Liver (tissue), 9 donors: Measurements from ENCODE around the gene CCDC78. TPM values are rescaled to one million over a fixed set of nuclear protein-coding genes. Genes with fewer than 3 reads are reported as not detected.
A peak's percentile ranks its signal among the peaks of the same experiment; 100 is the strongest.

ENCODE experiments used
- DNase-seq: peaks from one replicate; pipeline ENCODE4 v3.0.0-alpha.2; 2017; ENCODE audit warnings: low spot score
- H3K27ac ChIP-seq, 2 donors: one replicate each; pipeline ENCODE4 v1.7.0; 2013; ENCODE audit warnings: inconsistent platforms in 2 of 2, low read length in 2 of 2, control low read depth in 1 of 2, low read depth in 1 of 2, mild to moderate bottlenecking in 1 of 2
- H3K27me3 ChIP-seq, 4 donors: one replicate each; pipeline versions ENCODE4 v1.6.1 to v1.7.0; 2013; ENCODE audit warnings: low read length in 3 of 4, inconsistent platforms in 1 of 4, mild to moderate bottlenecking in 1 of 4, moderate library complexity in 1 of 4; ENCODE audit not compliant: control insufficient read depth in 4 of 4, insufficient read depth in 4 of 4
- H3K36me3 ChIP-seq, 4 donors: one replicate each; pipeline versions ENCODE4 v1.6.1 to v1.7.0; 2013; ENCODE audit warnings: low read length in 3 of 4, mild to moderate bottlenecking in 3 of 4, low read depth in 1 of 4, moderate library complexity in 1 of 4; ENCODE audit not compliant: control insufficient read depth in 4 of 4, insufficient read depth in 3 of 4
- H3K4me1 ChIP-seq, 4 donors: one replicate each; pipeline versions ENCODE4 v1.6.1 to v1.7.0; 2013; ENCODE audit warnings: low read length in 3 of 4, mild to moderate bottlenecking in 3 of 4, moderate library complexity in 1 of 4; ENCODE audit not compliant: control insufficient read depth in 4 of 4, insufficient read depth in 4 of 4
- H3K4me3 ChIP-seq, 3 donors: one replicate each; pipeline versions ENCODE4 v1.6.1 to v1.7.0; 2013; ENCODE audit warnings: low read length in 3 of 3, control low read depth in 1 of 3, low read depth in 1 of 3, mild to moderate bottlenecking in 1 of 3
- H3K9ac ChIP-seq, 2 donors: one replicate each; pipeline ENCODE4 v1.7.0; 2013; ENCODE audit warnings: low read length in 2 of 2, mild to moderate bottlenecking in 2 of 2, moderate library complexity in 2 of 2, control low read depth in 1 of 2, low read depth in 1 of 2
- H3K9me3 ChIP-seq, 4 donors: one replicate each; pipeline versions ENCODE4 v1.6.1 to v1.7.0; 2013; ENCODE audit warnings: low read length in 3 of 4; ENCODE audit not compliant: control insufficient read depth in 4 of 4
- ATF3 ChIP-seq: IDR thresholded peaks from 2 replicates; pipeline ENCODE4 v1.6.1; 2016; ENCODE audit warnings: antibody characterized with exemption
- CTCF ChIP-seq: fragments of 150-350 bp; IDR thresholded peaks from 2 replicates; pipeline ENCODE4 v1.5.1; 2017; ENCODE audit warnings: improper control_type of control experiment, low read depth, low read length; ENCODE audit not compliant: missing input control
- EGR1 ChIP-seq, 2 donors: IDR thresholded peaks; 2 replicates each; pipeline ENCODE4 v1.6.1; 2016 to 2018; ENCODE audit warnings: antibody characterized with exemption in 2 of 2, low read depth in 2 of 2
- FOXA1 ChIP-seq: IDR thresholded peaks from 2 replicates; pipeline ENCODE4 v1.6.1; 2016; ENCODE audit warnings: antibody characterized with exemption
- FOXA2 ChIP-seq: IDR thresholded peaks from 2 replicates; pipeline ENCODE4 v1.6.1; 2016; ENCODE audit warnings: antibody characterized with exemption
- GABPA ChIP-seq, 2 donors: IDR thresholded peaks in 1 of 2; conservative IDR thresholded peaks in 1 of 2; 2 replicates each; pipeline ENCODE4 v1.6.1; 2016; ENCODE audit warnings: antibody characterized with exemption in 2 of 2, mild to moderate bottlenecking in 1 of 2, moderate library complexity in 1 of 2
- HNF4A ChIP-seq, 2 donors: conservative IDR thresholded peaks; 2 replicates each; pipeline ENCODE4 v1.6.1; 2016; ENCODE audit warnings: antibody characterized with exemption in 2 of 2, mild to moderate bottlenecking in 2 of 2
- HNF4G ChIP-seq: IDR thresholded peaks from 2 replicates; pipeline ENCODE4 v1.6.1; 2016; ENCODE audit warnings: antibody characterized with exemption
- JUND ChIP-seq, 2 donors: IDR thresholded peaks; 2 replicates each; pipeline ENCODE4 v1.6.1; 2016; ENCODE audit warnings: antibody characterized with exemption in 2 of 2
- NR2F2 ChIP-seq: IDR thresholded peaks from 2 replicates; pipeline ENCODE4 v1.6.1; 2016; ENCODE audit warnings: antibody characterized with exemption
- RAD21 ChIP-seq, 2 donors: IDR thresholded peaks; 2 replicates each; pipeline ENCODE4 v1.6.1; 2016; ENCODE audit warnings: antibody characterized with exemption in 2 of 2, mild to moderate bottlenecking in 2 of 2
- REST ChIP-seq: IDR thresholded peaks from 2 replicates; pipeline ENCODE4 v1.6.1; 2016; ENCODE audit warnings: antibody characterized with exemption, mild to moderate bottlenecking
- RXRA ChIP-seq, 2 donors: IDR thresholded peaks; 2 replicates each; pipeline ENCODE4 v1.6.1; 2017 to 2018; ENCODE audit warnings: antibody characterized with exemption in 2 of 2, mild to moderate bottlenecking in 1 of 2
- SP1 ChIP-seq: IDR thresholded peaks from 2 replicates; pipeline ENCODE4 v1.6.1; 2018; ENCODE audit warnings: antibody characterized with exemption, mild to moderate bottlenecking
- TAF1 ChIP-seq: conservative IDR thresholded peaks from 2 replicates; pipeline ENCODE4 v1.6.1; 2016; ENCODE audit warnings: antibody characterized with exemption, mild to moderate bottlenecking
- YY1 ChIP-seq: IDR thresholded peaks from 2 replicates; pipeline ENCODE4 v1.6.1; 2016; ENCODE audit warnings: antibody characterized with exemption, mild to moderate bottlenecking
- WGBS: extraction: QIAGEN DNeasy Blood & Tissue Kit; methylation state at CpG from one replicate; pipeline ENCODE4 v1.1.7; 2013; 5-methylcytosine and 5-hydroxymethylcytosine counted together
- polyA plus RNA-seq, 2 donors: library from polyadenylated mRNA; stranded (reverse) in 1 of 2; unstranded in 1 of 2; fragments of 200-250 nt in 1 of 2; fragments of >200 nt in 1 of 2; fragmentation: Nextera tagmentation in 1 of 2; extraction: Ambion mirVana in 1 of 2; gene quantifications; one replicate each; pipeline versions ENCODE4 v1.2.1 to v1.2.3, GENCODE V29; 2013 to 2015
- total RNA-seq, 2 donors: library from RNA; depleted of rRNA; stranded (reverse); fragments of >200 nt; gene quantifications; one replicate each; pipeline ENCODE4 v1.2.3, GENCODE V29; 2014
- TF ChIP-seq, protein P1 (sequence below): IDR thresholded peaks from 2 replicates; pipeline ENCODE4 v1.6.1; 2016; ENCODE audit warnings: antibody characterized with exemption
- TF ChIP-seq, protein P2 (sequence below): IDR thresholded peaks from 2 replicates; pipeline ENCODE4 v1.6.1; 2016; ENCODE audit warnings: antibody characterized with exemption
- donor health status: healthy.
- donor health status: healthy.
- donor health status: healthy.
- donor health status: healthy.
- donor health status: healthy.

CCDC78 gene
- total and polyA plus RNA-seq, 4 donors = 0.05 to 0.28 (median 0.08) TPM; not detected in 1

GRCh38 chr16:681746-682427 lies 44.4 kb downstream of the CCDC78 start (continued):
- TF ChIP-seq REST = no peak
- TF ChIP-seq, protein P1, sequence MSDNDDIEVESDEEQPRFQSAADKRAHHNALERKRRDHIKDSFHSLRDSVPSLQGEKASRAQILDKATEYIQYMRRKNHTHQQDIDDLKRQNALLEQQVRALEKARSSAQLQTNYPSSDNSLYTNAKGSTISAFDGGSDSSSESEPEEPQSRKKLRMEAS = no peak
- no peak for TF ChIP-seq JUND (IDR thresholded peaks at IDR 0.05)
- TF ChIP-seq FOXA2 = no peak

- peaks cover 8 to 14% (median 12%) of the 10 kb centered on the region in 4 donors for H3K36me3 ChIP-seq
- H3K4me3 ChIP-seq = peak overlapping the region; percentile 77 to 83 (median 81)
- peak overlapping the region; percentile 60 to 78 for H3K9ac ChIP-seq
- no peaks in the 10 kb centered on the region for H3K27me3 ChIP-seq
- peak overlapping the region; percentile 93 to 94 for H3K27ac ChIP-seq
- TF ChIP-seq NR2F2 (no peak), RAD21 (IDR thresholded peaks at IDR 0.05) (no peak), HNF4A (conservative IDR thresholded peaks at IDR 0.05) (no peak), GABPA (IDR thresholded peaks at IDR 0.05 in 1 of 2, conservative IDR thresholded peaks at IDR 0.05 in 1 of 2) (no peak), FOXA2 (no peak), EGR1 (IDR thresholded peaks at IDR 0.05; ENCODE audit: low read depth in 2 of 2) (no peak), SP1 (no peak), TAF1 (no peak), RXRA (IDR thresholded peaks at IDR 0.05) (no peak), FOXA1 (no peak), ATF3 (no peak), CTCF (no peak), REST (no peak), HNF4G (no peak), YY1 (no peak), JUND (IDR thresholded peaks at IDR 0.05) (no peak)
- TF ChIP-seq, protein P1 = no peak
- TF ChIP-seq, protein P2, sequence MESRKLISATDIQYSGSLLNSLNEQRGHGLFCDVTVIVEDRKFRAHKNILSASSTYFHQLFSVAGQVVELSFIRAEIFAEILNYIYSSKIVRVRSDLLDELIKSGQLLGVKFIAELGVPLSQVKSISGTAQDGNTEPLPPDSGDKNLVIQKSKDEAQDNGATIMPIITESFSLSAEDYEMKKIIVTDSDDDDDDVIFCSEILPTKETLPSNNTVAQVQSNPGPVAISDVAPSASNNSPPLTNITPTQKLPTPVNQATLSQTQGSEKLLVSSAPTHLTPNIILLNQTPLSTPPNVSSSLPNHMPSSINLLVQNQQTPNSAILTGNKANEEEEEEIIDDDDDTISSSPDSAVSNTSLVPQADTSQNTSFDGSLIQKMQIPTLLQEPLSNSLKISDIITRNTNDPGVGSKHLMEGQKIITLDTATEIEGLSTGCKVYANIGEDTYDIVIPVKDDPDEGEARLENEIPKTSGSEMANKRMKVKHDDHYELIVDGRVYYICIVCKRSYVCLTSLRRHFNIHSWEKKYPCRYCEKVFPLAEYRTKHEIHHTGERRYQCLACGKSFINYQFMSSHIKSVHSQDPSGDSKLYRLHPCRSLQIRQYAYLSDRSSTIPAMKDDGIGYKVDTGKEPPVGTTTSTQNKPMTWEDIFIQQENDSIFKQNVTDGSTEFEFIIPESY = no peak
- H3K9me3 ChIP-seq = no peaks in the 10 kb centered on the region
- DNase-seq = no peak
- peaks cover 25 to 59% (median 46%) of the 10 kb centered on the region in 4 donors for H3K4me1 ChIP-seq
- WGBS = 46% methylated on average over 44 of the region's 44 CpGs
Measured at GRCh38 chr16:680967-681745, 45.1 kb downstream of the CCDC78 start.
